GM23248 (cell line): ENCODE results near the gene NRG3.

Source experiments
- EZH2 ChIP-seq: fragments of 200-600 bp; sonication (generic); IDR thresholded peaks from 2 replicates; pipeline ENCODE4 v1.6.1; 2018; ENCODE audit warnings: antibody characterized with exemption, mild to moderate bottlenecking; ENCODE audit not compliant: insufficient read depth, poor library complexity, severe bottlenecking
- EZH2phosphoT487 ChIP-seq: fragments of 200-600 bp; sonication (generic); IDR thresholded peaks from 2 replicates; pipeline ENCODE4 v1.6.1; 2018; ENCODE audit warnings: antibody characterized with exemption, moderate library complexity, mild to moderate bottlenecking, low read depth; ENCODE audit not compliant: insufficient read depth

GRCh38 chr10:82161264-82161663 lies 286.3 kb downstream of the NRG3 start:
- TF ChIP-seq EZH2phosphoT487 (no peak), EZH2 (no peak)
